HepG2 (cell line): ENCODE measurements around the gene PAK1. TPM values are rescaled to one million over a fixed set of nuclear protein-coding genes. Genes with fewer than 3 reads are reported as not detected.

ENCODE experiments used
- ADNP ChIP-seq: sonication (generic); formaldehyde crosslinking; IDR thresholded peaks from 2 replicates; pipeline ENCODE4 v1.4.0; 2020; ENCODE audit warnings: missing genetic modification reagents
- ARHGAP35 ChIP-seq: sonication (generic); formaldehyde crosslinking; IDR thresholded peaks from 2 replicates; pipeline ENCODE4 v1.9.0; 2022; ENCODE audit warnings: mild to moderate bottlenecking, inconsistent platforms, moderate library complexity, missing genetic modification reagents, borderline replicate concordance
- FOSL1 ChIP-seq: sonication (generic); formaldehyde crosslinking; IDR thresholded peaks from 2 replicates; pipeline ENCODE4 v1.9.0; 2021; ENCODE audit warnings: missing genetic modification reagents, borderline replicate concordance
- HDAC1 ChIP-seq: sonication (generic); formaldehyde crosslinking; IDR thresholded peaks from 2 replicates; pipeline ENCODE4 v1.5.1; 2020; ENCODE audit warnings: mild to moderate bottlenecking, missing genetic modification reagents
- HES4 ChIP-seq: sonication (generic); formaldehyde crosslinking; IDR thresholded peaks from 2 replicates; pipeline ENCODE4 v1.9.0; 2021; ENCODE audit warnings: mild to moderate bottlenecking, missing genetic modification reagents, borderline replicate concordance
- HNF4A ChIP-seq: sonication (generic); formaldehyde crosslinking; IDR thresholded peaks from 2 replicates; pipeline ENCODE4 v1.4.0; 2020; ENCODE audit warnings: missing genetic modification reagents
- KLF12 ChIP-seq: sonication (generic); formaldehyde crosslinking; IDR thresholded peaks from 2 replicates; pipeline ENCODE4 v1.4.0; 2020; ENCODE audit warnings: missing genetic modification reagents, borderline replicate concordance
- MIXL1 ChIP-seq: IDR thresholded peaks from 2 replicates; pipeline ENCODE4 v1.6.1; 2016
- MTERF4 ChIP-seq: sonication (generic); formaldehyde crosslinking; IDR thresholded peaks from 2 replicates; pipeline ENCODE4 v1.8.0; 2023; ENCODE audit warnings: mild to moderate bottlenecking, missing genetic modification reagents
- NCOA5 ChIP-seq: sonication (generic); formaldehyde crosslinking; IDR thresholded peaks from 2 replicates; pipeline ENCODE4 v1.4.0; 2020; ENCODE audit warnings: missing genetic modification reagents
- XRCC5 ChIP-seq: fragments of 200-400 bp; formaldehyde crosslinking; optimal IDR thresholded peaks from 2 replicates; pipeline ENCODE3; 2017; ENCODE audit warnings: mild to moderate bottlenecking, low read length
- ZNF24 ChIP-seq: fragments of 450-650 bp; IDR thresholded peaks from 2 replicates; pipeline ENCODE4 v1.6.1; 2017; ENCODE audit warnings: antibody characterized with exemption, mild to moderate bottlenecking
- ZNF280B ChIP-seq: sonication (generic); formaldehyde crosslinking; IDR thresholded peaks from 2 replicates; pipeline ENCODE4 v1.5.0; 2020; ENCODE audit warnings: missing genetic modification reagents, mild to moderate bottlenecking, borderline replicate concordance
- ZNF512 ChIP-seq: sonication (generic); formaldehyde crosslinking; IDR thresholded peaks from 2 replicates; pipeline ENCODE4 v1.4.0; 2020; ENCODE audit warnings: mild to moderate bottlenecking, missing genetic modification reagents
- ZNF747 ChIP-seq: sonication (generic); formaldehyde crosslinking; IDR thresholded peaks from 2 replicates; pipeline ENCODE4 v1.8.1; 2023; ENCODE audit warnings: missing genetic modification reagents, mild to moderate bottlenecking, borderline replicate concordance
- ZNF780A ChIP-seq: sonication (generic); formaldehyde crosslinking; IDR thresholded peaks from 2 replicates; pipeline ENCODE4 v1.8.0; 2022; ENCODE audit warnings: mild to moderate bottlenecking, missing genetic modification reagents, moderate library complexity
- ZNF782 ChIP-seq: sonication (generic); formaldehyde crosslinking; IDR thresholded peaks from 2 replicates; pipeline ENCODE4 v1.4.0; 2020; ENCODE audit warnings: missing genetic modification reagents, mild to moderate bottlenecking, borderline replicate concordance
- polyA plus RNA-seq, 8 experiments: library from polyadenylated mRNA; depleted of rRNA in 3 of 8; stranded (reverse) in 7 of 8; unstranded in 1 of 8; fragments of >200 nt; fragmentation: Illumina TruSeq in 4 of 8; extraction: Trizol in 4 of 8; gene quantifications; 2 replicates each; pipeline versions ENCODE4 v1.2.1 to v1.2.3, GENCODE V29; 2011 to 2016; ENCODE audit warnings: low read depth in 4 of 8, missing spikeins in 1 of 8, mixed read lengths in 1 of 8; ENCODE audit not compliant: insufficient read depth in 1 of 8
- total RNA-seq, 5 experiments: library from RNA; depleted of rRNA; stranded (reverse); fragments of >200 nt; fragmentation: Illumina TruSeq; extraction: Trizol; gene quantifications; 2 replicates each; pipeline ENCODE4 v1.2.3, GENCODE V29; 2016; ENCODE audit warnings: low read depth in 1 of 5
- TF ChIP-seq, protein P1 (sequence below): sonication (generic); formaldehyde crosslinking; IDR thresholded peaks from 2 replicates; pipeline ENCODE4 v1.4.0; 2020; ENCODE audit warnings: missing genetic modification reagents
- TF ChIP-seq, protein P2 (sequence below): sonication (generic); formaldehyde crosslinking; IDR thresholded peaks from 2 replicates; pipeline ENCODE4 v1.4.0; 2020; ENCODE audit warnings: missing genetic modification reagents, borderline replicate concordance
- TF ChIP-seq, protein P3 (sequence below): IDR thresholded peaks from 2 replicates; pipeline ENCODE4 v1.6.1; 2016; ENCODE audit warnings: control low read depth
- TF ChIP-seq, protein P4 (sequence below): sonication (generic); formaldehyde crosslinking; IDR thresholded peaks from 2 replicates; pipeline ENCODE4 v1.5.0; 2020; ENCODE audit warnings: missing genetic modification reagents

The PAK1 gene
- total and polyA plus RNA-seq, 2 of the 13 experiments (the other 11 are each of a cell fraction or from before 2014, with no cell fraction given) = 1.5 to 4.3 TPM

DNA sequence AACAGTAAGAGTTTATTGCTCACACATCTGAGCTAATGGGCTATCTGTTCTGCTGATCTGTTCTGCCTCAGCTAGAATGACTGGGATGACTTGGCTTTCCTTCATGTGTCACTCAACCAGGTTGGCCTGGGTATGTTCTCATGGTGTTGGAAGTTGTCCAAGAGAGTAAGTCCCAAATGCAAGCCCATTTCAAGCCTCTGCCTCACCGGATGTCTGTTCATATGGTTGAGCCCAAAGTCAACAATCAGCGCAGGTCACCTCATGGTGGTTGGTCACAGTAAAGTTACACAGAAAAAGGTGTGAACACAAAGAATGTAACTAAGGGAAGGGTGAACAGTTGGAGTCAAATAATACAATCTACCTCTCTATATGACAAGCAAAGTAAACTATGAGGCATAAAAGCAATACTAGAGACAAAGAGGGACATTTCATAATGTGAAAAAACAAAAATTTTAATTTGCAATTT is 174.3 kb downstream of the PAK1 start (continued):
- no peak for TF ChIP-seq MTERF4 (CRISPR knock-in tag)
- TF ChIP-seq ZNF512 (CRISPR knock-in tag) = no peak
- TF ChIP-seq ZNF747 (CRISPR knock-in tag) = no peak
- no peak for TF ChIP-seq ZNF280B (CRISPR knock-in tag)
- no peak for TF ChIP-seq ZNF780A (CRISPR knock-in tag)
- TF ChIP-seq, protein P1, sequence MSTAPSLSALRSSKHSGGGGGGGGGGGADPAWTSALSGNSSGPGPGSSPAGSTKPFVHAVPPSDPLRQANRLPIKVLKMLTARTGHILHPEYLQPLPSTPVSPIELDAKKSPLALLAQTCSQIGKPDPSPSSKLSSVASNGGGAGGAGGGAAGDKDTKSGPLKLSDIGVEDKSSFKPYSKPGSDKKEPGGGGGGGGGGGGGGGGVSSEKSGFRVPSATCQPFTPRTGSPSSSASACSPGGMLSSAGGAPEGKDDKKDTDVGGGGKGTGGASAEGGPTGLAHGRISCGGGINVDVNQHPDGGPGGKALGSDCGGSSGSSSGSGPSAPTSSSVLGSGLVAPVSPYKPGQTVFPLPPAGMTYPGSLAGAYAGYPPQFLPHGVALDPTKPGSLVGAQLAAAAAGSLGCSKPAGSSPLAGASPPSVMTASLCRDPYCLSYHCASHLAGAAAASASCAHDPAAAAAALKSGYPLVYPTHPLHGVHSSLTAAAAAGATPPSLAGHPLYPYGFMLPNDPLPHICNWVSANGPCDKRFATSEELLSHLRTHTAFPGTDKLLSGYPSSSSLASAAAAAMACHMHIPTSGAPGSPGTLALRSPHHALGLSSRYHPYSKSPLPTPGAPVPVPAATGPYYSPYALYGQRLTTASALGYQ (CRISPR knock-in tag) = no peak
- TF ChIP-seq XRCC5 = no peak
- no peak for TF ChIP-seq MIXL1
- TF ChIP-seq, protein P2, sequence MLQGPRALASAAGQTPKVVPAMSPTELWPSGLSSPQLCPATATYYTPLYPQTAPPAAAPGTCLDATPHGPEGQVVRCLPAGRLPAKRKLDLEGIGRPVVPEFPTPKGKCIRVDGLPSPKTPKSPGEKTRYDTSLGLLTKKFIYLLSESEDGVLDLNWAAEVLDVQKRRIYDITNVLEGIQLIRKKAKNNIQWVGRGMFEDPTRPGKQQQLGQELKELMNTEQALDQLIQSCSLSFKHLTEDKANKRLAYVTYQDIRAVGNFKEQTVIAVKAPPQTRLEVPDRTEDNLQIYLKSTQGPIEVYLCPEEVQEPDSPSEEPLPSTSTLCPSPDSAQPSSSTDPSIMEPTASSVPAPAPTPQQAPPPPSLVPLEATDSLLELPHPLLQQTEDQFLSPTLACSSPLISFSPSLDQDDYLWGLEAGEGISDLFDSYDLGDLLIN = no peak
- no peak for TF ChIP-seq ARHGAP35 (CRISPR knock-in tag)
- TF ChIP-seq ZNF24 = no peak
- TF ChIP-seq HDAC1 (CRISPR knock-in tag) = no peak
- TF ChIP-seq HES4 (CRISPR knock-in tag) = no peak
- no peak for TF ChIP-seq ADNP (CRISPR knock-in tag)
- TF ChIP-seq, protein P3, sequence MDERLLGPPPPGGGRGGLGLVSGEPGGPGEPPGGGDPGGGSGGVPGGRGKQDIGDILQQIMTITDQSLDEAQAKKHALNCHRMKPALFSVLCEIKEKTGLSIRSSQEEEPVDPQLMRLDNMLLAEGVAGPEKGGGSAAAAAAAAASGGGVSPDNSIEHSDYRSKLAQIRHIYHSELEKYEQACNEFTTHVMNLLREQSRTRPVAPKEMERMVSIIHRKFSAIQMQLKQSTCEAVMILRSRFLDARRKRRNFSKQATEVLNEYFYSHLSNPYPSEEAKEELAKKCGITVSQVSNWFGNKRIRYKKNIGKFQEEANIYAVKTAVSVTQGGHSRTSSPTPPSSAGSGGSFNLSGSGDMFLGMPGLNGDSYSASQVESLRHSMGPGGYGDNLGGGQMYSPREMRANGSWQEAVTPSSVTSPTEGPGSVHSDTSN (CRISPR knock-in tag) = peak; percentile 81
- no peak for TF ChIP-seq FOSL1 (CRISPR knock-in tag)
- no peak for TF ChIP-seq ZNF782 (CRISPR knock-in tag)
- TF ChIP-seq KLF12 = no peak
- TF ChIP-seq NCOA5 (CRISPR knock-in tag) = no peak
- no peak for TF ChIP-seq HNF4A (CRISPR knock-in tag)
- TF ChIP-seq, protein P4, sequence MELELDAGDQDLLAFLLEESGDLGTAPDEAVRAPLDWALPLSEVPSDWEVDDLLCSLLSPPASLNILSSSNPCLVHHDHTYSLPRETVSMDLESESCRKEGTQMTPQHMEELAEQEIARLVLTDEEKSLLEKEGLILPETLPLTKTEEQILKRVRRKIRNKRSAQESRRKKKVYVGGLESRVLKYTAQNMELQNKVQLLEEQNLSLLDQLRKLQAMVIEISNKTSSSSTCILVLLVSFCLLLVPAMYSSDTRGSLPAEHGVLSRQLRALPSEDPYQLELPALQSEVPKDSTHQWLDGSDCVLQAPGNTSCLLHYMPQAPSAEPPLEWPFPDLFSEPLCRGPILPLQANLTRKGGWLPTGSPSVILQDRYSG (CRISPR knock-in tag) = no peak
